HG02571 (cell line): Measurements from ENCODE around the gene MOB2.

Experiments used
- ATAC-seq: cut with Tn5 transposase; IDR thresholded peaks from one replicate; pipeline ENCODE4 v1.9.1; 2021; ENCODE audit warnings: mild to moderate bottlenecking, moderate library complexity; ENCODE audit not compliant: unreplicated experiment

MOB2 gene

DNA sequence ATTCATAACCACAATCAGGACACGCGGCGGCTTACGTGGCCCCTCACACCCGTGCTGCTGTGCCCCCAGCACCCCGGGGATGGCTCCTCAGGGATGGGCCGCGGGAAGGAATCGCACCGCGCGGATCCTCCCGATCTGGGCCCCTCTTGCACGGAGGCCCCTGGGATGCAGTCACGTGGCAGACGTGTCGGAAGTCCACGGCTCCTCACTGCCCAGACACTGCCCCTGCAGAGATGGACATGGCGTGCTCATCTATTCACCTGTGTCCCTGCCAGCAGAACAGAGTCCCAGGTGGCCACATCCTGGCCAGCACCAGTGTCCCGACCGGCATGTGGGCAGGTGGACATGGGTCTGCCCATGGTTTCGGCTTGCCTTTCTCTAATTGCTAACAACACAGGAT, 12.8 kb downstream of the MOB2 start:
- ATAC-seq = no peak

DNA sequence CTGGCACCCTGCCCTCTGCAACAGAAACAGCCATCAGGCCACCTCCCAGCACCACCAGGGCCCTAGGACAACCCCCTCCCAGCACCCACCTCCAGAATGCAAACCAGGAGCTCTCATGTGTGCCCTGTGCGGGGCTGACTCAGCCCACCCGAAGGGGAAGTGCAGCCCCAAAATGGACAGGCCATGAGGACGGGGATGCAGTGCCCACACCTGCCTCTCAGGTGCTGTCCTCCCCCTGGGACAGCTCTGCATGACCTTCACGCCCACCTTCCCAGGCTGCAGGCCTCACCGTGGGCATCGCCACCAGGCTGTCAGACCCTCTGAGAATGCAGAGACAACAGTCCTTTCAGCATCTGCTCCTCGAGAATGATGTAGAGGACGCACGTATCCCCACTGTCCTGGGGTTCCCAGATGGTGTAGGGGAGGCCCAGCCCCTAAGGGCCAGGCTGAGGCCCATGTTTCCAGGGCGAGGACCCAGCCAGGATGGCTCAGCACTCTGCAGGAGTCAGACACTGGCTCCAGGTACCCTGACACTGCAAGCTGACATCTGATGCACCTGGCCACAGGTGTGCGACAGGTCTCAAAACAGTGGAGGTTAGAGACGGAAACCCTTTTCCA, 13.5 kb downstream of the MOB2 start:
- no peak for ATAC-seq

DNA sequence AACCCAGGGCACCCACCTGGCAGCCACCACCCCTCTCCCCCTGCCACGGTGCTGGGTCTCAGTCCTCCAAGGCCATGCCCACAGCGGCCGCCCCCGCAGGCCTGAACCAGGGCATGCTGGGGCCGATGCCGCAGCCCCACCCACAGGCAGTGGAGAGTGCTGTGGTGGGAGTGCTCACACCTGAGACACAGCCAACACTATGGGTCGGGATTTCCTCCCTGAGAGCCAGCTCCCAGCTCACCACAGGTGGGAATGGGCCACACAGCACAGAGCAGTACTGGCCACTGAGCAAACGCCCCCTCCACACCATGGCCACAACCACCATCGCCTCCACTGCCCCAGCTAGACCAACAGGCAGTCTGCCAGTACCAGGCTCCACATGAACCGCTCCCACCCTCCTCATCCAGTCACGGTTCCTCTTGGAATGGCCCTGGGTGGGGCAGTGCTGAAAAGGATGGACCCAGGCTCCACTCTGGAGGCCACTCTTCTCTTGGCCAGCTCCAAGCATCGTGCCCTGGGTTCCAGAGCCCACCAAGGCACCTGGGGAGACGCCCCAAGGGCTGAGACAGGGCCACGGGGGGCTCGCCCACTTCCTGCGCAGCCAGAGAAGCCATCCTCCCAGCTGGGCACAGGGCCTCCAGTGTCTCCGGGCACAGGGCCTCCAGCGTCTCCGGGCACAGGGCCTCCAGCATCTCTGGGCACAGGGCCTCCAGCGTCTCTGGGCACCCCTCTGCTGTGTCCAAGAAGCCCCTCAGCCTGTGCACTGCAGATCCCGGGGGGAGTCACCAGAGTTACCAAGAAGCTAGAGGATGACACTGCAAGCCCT, 14.2 kb downstream of the MOB2 start:
- no peak for ATAC-seq

DNA sequence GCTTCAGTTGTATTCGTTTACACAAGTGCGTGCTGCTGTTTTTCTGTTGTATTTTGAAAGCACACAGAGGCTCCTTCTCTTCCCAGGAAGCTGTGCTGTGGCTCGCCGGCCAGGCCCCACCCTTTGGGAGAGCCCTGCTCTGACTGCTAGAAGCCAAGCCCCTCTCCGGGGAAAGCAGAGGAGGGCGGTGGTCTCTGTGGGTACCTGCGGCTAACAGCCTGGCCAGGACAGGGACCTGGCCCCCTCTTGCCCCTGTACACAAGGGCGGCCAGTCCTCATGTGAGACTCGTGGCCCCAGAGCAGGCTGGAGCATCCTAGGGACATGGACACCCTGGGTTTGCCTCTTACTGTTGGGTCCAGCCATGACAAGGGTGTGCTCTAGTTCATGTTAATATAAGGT, 14.8 kb downstream of the MOB2 start:
- no peak for ATAC-seq

DNA sequence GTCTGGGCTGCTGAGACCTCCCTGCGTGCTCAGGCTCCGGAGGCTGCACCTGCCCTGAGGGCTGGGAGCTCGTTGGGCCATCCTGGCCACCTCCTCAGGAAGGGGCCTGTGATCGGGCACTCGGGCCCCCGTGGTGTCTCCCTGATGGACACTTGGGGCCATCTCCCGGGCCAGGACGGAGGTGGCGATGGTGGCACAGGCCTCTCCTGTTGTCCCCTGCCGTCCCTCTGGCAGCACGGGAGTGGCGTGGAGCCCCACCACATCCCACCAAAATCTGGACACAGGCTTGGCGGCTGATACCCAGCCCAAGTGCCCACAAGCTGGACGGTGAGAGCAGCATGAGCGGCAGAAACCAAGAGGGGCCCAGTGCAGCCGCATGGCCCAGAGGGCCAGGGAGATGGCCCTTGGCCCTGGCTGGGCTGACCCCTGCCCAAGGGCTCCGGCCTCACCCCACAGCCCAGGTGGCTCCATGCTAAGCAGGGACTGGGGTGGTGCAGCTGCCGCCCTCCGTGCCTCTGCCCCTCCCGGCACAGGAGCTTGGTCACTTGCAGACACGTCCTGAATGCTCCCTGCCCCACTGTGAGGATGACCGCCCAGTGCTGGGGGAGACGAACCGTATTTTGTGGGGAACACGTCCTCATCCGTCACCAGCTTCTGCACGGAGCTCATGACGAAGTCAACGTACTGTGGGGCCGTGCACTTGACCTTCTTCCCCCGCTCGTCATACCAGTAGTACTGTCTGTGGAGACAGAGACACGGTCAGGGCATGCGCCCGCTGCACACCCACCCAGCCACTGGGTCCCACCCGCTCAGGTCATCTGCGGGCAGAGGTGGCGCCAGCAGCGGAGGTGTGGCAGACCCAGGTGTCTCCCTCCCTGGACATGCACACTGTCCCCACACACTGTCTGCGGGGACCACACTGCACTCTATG, 15.6 kb downstream of the MOB2 start:
- ATAC-seq = no peak

DNA sequence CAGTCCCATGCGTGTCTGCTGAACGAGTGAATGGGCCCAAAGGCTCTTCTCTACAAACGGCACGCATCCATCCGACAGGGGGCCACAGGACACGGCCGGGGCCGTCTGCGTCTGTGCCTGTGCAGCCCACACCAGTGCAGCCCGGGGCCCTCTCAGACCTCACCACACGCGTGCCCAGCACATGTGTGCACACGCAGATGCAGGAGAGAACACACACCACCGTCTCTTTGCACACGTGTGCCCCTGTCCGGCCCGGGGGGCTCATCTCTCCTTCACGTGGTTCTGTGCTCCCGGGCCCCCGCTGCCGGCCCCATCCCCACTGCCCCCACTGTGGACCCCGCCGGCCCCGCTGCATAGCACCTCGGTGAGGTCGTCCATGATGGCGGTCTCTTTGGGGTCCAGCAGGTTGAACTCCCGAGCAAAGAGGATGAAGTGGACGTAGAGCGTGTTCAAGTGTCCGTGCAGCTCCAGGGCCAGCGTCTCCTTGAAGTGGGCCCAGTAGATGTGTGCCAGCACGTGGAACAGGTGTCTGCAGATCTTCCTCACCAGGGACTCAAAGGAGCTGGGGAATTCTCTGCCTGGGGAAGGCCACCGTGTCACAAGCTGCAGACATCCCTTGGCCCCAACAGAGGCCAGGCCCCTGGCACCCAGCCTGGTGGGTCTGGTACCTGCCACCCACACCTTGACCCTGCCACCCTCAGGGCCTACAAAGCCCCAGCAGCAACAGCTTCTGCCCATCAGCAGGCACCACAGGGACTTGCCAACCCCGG, 16.5 kb downstream of the MOB2 start:
- ATAC-seq = no peak

DNA sequence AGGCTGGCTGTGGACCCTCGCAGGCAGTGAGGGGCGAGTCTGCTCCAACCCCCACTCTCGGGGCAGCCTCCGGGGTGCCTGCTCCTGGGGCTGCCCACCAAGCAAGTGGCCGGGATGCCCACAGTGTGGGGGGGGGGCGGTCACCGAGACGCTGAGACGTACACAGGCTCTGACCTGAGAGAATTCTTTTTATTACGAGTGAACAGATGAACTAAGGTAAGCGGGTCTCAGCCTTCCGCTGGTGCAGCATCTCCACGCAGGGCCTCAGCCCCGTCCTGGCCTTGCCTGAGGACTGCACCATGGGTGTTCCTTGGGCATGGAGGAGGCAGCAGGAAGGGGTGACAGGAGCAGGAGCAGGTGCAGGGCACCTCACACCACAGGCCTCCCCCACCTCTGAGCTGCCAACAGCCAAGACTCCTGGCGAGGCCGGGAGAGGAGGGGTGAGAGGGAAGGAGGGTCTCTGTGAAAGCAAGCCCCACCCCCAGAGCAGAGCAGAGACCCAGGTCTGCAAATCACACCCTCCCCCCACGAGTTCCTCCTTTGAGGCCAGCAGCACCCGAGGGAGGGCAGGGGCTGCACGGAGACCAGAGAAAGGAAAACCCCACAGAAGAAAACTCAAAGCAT, 17.2 kb downstream of the MOB2 start:
- no peak for ATAC-seq

DNA sequence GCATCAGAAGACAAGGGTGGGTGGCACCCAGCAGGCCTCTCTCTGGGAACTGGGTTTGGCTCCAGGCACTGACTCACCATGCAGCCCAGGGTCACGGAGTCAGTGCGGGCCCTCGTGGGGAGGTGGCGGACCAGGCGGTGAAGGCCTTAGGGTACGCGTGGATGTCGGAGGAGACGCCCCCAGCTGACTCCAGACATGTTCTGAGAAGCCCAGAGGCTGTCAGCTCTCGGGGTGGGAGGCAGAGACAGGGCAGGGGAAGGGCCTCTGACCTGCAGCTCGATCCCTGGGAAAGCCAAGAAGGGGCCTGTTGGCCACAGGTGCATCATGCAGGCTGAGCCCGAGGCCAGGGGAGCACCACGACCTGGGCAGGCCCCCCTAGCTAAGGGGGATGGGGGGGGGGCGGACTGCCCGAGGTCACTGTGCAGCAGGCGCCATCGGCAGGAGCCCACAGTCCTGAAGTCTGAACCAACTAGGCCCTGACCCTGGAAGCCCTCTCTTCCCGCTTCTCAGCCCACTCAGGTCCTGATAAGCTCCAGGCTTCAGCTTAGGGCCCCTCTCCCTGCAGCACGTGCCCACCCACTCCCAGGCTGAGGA, 18.0 kb downstream of the MOB2 start:
- no peak for ATAC-seq

DNA sequence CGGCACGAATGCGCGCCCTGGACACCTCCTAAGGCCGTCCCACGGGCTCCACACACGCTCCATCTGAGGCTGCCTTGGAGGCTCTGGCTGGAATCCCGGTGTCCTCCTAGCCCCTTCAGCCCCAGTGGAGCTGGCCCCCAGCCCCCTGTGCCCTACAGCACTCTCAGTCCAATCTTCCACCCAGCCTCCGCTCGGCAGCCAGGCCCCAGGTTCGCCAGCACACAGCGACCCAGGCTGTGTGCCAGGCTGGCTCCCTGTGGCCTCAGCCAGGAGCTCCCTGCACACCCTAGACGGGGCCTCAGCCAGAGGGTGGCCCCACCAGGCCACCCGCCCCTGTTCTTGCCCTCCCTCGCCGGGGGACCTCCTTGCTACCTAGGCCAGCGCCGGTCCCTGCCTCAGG, 18.6 kb downstream of the MOB2 start:
- ATAC-seq = no peak

DNA sequence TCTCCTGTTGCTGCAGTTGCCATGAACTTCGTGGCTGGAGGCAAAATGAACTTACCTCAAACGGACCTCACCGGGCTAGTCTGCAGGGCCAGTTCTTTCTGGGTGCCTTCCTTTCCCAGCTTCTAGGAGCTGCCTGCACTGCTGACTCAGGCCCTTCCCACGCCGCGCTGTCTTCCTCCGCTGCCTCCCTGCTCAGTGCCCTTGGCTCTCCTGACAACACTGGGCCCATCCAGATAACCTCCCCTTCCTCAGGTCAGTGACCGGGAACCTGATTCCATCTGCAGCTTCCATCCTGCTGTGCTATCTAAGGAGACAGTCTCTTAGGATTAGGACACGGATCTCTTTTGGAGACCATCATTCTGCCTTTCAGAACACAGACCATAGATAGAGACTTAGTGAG, 19.3 kb downstream of the MOB2 start:
- no peak for ATAC-seq

DNA sequence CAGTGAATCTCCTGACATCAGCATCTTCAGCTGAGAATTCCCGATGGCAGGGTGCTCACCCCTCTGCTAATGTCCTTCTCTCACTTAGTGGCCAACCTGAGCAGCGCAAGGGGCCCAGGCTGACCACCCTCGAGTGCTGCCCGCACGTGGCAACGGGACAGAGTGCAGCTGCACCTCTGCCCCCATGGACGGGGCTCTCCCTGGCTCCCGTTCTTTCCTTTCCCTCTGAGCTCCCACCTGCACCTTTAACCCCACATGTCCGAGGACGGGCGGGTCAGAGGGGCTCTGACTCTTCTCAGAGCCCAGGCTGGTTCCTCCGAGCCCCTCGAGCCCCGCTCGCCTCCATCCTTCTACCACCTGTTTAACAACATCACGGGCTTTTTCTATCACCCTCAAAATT, 19.8 kb downstream of the MOB2 start:
- no peak for ATAC-seq

DNA sequence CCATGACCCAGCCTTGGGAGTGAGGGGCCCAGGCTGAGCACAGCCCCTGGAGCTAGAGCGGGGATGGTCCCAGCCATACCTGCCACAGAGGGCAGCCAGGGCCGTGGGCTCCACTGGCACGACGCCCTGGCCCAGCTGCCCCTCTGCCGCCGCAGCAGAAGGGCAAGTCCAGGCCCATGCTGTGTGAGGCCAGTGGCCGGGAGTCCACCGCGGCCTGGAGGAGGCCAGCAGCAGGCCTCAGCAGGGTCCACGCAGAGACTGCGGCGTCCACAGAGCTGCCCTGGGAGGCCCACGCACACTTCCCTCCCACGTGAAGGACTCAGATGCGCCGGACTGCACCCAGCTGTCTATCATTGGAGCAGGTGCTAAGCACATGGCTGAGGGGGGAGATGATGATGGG, 23.5 kb downstream of the MOB2 start:
- ATAC-seq = no peak

DNA sequence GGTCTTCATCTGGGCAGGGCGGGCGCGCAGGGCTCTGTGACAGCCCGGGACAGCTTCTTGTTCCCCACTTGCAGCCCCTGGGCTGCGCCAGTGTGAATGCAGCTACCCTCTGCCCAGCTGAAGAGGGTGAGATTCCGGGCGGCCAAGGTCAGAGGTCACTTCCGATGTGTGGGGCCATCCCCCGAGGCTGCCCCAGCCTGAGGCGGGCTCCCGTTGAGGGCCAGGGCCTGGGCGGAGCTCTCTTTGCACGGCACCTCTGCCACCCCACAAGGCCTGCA, 23.9 kb downstream of the MOB2 start:
- ATAC-seq = no peak

DNA sequence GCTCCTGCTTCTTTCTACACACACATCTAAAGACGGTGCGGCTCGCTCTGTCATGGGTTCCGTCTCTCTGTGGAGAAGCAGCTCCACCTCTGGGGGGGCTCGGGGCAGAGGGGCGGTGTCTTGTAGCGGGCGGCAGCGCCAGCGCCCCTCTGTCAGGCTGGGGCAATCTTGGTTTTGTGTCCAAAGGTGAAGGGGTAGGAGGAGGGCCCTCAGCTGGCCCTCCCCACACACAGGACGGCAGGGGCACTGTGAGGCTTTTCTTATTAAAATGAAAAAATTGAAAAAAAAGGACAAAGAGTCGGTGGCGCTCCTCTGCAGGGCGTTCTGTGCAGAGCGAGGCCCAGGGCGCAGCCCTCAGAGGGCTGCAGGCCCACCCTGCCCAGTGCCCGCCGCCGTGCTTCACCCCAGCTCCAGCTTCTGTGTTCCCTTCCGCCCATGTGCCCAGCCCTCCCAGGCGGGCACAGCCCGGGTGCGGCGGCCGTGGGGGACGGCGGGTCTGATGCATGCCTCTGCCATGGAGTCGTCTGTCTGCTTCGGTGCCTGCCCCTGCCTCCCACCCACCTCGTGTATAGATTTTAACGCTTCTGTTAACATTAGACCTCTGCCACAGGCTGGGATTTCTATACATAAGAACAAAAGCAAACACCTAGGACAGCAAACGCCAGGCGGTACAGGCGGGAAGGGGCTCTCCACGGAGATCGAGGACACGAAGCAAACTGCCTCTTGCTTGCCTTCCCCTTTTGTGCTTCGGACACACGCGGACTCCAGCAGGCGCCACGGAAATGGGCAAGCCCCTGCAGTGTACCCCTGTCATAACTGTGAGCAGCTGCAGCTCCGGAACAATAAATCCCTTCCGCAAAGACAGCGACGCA, 24.5 kb downstream of the MOB2 start:
- no peak for ATAC-seq

DNA sequence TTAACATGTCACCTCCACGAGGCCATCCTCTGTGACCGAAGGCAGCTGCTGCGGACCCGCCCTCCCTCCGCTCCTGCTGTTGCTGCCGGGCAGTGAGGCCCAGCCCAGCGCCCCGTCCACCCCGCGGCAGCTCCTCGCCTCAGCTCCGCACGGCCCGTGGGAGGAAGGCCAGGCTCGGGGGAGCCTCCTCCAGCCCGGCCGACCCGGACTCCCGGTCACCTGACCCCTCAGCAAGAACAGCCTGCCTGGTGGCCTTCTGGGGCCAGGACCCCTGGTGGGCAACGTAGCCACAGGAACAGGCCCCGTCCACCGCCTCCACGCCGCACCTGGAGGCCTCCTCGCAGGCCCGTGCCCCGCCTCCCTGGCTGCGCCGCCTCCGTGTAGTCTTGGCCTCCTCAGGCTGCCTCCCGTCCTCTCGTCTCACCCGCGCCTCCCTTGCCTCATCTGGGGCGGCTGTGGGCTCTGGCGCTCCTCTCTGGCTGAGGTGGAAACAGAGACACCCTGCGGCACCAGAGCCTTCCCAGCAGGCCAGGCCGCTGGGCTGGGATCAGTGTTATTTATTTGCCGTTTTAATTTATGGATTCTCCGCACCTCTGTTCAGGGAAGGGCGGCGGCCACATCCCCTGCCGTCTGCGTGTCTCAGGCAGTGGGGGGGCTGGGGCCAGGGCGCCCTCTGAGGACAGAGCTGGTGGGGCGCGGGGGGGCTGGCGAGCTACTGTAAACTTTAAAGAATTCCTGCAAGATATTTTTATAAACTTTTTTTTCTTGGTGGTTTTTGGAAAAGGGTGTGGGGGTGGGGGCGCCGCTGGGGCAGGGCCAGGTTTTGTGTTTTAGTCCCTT, 25.4 kb downstream of the MOB2 start:
- ATAC-seq = no peak

DNA sequence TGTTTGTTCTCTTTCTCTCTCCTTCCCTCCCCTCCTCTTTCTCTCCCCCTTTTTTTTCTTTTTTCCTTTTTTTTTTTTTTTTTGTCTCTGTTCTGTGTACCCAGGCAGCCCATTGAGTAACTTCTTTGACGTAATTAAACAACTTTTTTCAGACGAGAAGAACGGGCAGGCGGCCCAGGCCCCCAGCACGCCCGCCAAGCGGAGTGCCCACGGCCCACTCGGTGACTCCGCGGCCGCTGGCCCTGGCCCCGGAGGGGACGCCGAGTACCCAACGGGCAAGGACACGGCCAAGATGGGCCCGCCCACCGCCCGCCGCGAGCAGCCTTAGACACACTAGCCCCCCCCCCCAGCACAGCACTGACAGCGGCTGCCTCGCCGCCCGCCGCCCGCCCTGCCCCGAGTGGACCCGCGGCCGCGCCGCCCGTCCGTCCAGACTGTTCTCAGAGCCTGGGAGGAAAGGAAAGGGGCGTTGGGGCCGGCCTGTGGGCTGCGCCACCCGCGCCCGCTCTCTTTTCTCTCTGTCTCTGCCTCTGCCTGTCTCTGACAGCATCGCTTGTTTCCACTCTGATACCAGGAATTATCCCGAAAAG, 26.1 kb downstream of the MOB2 start:
- no peak for ATAC-seq

DNA sequence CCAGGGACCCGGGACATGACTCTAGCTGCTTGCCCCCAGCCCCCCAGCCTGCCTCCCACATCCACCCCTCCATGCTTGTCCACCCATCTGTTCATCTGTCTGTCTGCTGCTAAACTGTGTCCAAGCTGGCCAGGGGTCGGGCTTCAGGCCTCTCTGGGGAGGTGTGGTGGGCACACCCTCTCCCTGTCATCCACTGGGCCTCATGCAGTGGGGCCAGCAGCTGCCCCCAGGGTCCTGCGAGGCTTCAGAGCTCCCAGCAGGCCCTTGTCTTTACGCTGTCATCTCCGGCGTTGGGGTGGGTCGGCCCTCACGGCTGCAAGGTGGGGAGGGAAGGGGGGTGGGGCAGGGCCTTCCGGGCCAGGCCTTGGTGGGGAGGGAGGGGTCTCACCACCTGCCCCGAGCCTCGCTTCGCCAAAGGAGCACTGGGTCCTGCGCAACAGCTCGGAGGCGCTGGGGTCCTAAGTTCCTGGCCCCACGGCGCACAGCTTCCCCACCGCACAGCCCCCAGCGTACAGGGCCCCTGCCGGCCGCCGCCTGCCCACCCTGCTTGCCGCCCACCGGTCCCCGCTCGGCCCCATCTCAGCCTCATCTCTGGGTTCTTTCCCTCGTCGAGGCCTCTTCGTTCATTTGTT, 26.7 kb downstream of the MOB2 start:
- no peak for ATAC-seq

DNA sequence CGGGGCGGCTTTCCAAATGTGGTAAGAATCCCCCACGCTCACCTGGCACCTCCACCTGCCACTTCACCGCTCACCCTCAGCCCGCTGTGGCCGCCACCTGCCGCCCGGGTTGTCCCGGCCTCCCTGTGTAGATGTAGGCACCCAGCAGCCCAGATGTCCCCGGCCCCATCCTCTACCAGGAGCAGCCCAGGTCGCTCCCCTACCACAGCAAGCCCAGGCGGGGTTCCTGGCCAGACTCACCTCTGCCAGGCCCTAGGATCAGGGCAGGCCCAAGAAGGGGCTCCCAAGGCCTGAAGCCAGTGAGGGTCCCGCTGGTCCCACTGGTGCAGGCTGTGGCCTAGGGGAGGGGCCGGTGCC, 27.4 kb downstream of the MOB2 start:
- no peak for ATAC-seq
